Mesendoderm (in vitro differentiated cells): Measurements from ENCODE around the gene PEDS1.

Experiments used
- DNase-seq: peaks from one replicate; pipeline ENCODE4 v3.0.0; 2013
- H2AK5ac ChIP-seq: 2 replicates; pipeline ENCODE4 v1.6.1; 2013; ENCODE audit warnings: low read length, inconsistent platforms
- H2BK120ac ChIP-seq: 2 replicates; pipeline ENCODE4 v1.6.1; 2013; ENCODE audit warnings: low read depth, mild to moderate bottlenecking, low read length, moderate library complexity, mixed read lengths
- H2BK15ac ChIP-seq: replicated peaks from 2 replicates; pipeline ENCODE4 v1.6.1; 2013; ENCODE audit warnings: low read depth, mild to moderate bottlenecking, moderate library complexity
- H2BK5ac ChIP-seq: 2 replicates; pipeline ENCODE4 v1.6.1; 2013; ENCODE audit warnings: low read length, inconsistent platforms
- H3K18ac ChIP-seq: 2 replicates; pipeline ENCODE4 v1.6.1; 2013; ENCODE audit warnings: mild to moderate bottlenecking, low read length, mixed read lengths
- H3K23ac ChIP-seq: one replicate; pipeline ENCODE4 v1.6.1; 2013; ENCODE audit warnings: low read length
- H3K27ac ChIP-seq: 2 replicates; pipeline ENCODE4 v1.5.1; 2013; ENCODE audit warnings: low read depth, mild to moderate bottlenecking, inconsistent platforms, low read length, moderate library complexity
- H3K27me3 ChIP-seq: 2 replicates; pipeline ENCODE4 v1.6.1; 2013; ENCODE audit warnings: low read length, control low read depth, mild to moderate bottlenecking, inconsistent platforms; ENCODE audit not compliant: insufficient read depth, poor library complexity
- H3K36me3 ChIP-seq: 2 replicates; pipeline ENCODE4 v1.6.1; 2013; ENCODE audit warnings: low read length, inconsistent platforms; ENCODE audit not compliant: control insufficient read depth, insufficient read depth
- H3K4ac ChIP-seq: one replicate; pipeline ENCODE4 v1.6.1; 2013; ENCODE audit warnings: low read depth, mild to moderate bottlenecking, low read length, moderate library complexity
- H3K4me1 ChIP-seq: 2 replicates; pipeline ENCODE4 v1.6.1; 2013; ENCODE audit warnings: low read depth, low read length, inconsistent platforms; ENCODE audit not compliant: control insufficient read depth
- H3K4me2 ChIP-seq: 2 replicates; pipeline ENCODE4 v1.6.1; 2013; ENCODE audit warnings: low read length
- H3K4me3 ChIP-seq: 2 replicates; pipeline ENCODE4 v1.5.1; 2013; ENCODE audit warnings: mild to moderate bottlenecking, low read length
- H3K56ac ChIP-seq: one replicate; pipeline ENCODE4 v1.6.1; 2013; ENCODE audit warnings: low read length
- H3K79me1 ChIP-seq: 2 replicates; pipeline ENCODE4 v1.6.1; 2013; ENCODE audit warnings: low read length, inconsistent platforms
- H3K79me2 ChIP-seq: 2 replicates; pipeline ENCODE4 v1.6.1; 2013; ENCODE audit warnings: mild to moderate bottlenecking, low read length; ENCODE audit not compliant: control insufficient read depth, insufficient read depth
- H3K9ac ChIP-seq: 2 replicates; pipeline ENCODE4 v1.6.1; 2013; ENCODE audit warnings: low read length, inconsistent platforms
- H4K5ac ChIP-seq: one replicate; pipeline ENCODE4 v1.6.1; 2013; ENCODE audit warnings: low read length
- H4K8ac ChIP-seq: one replicate; pipeline ENCODE4 v1.6.1; 2013; ENCODE audit warnings: low read depth, mild to moderate bottlenecking, control low read depth, low read length, moderate library complexity
- WGBS: extraction: QIAGEN DNeasy Blood & Tissue Kit; methylation state at CpG from one replicate; pipeline ENCODE4 v1.1.7; 2013; ENCODE audit warnings: low lambda C conversion rate, missing lambda C conversion rate; ENCODE audit not compliant: insufficient coverage; ENCODE audit errors: extremely low coverage; 5-methylcytosine and 5-hydroxymethylcytosine counted together

PEDS1 gene

GRCh38 chr20:50111120-50111828 lies 42.2 kb downstream of the PEDS1 start:
- Histone ChIP-seq H3K36me3 (no peaks in the 10 kb centered on the region), H2BK5ac (no peak overlapping the region), H2AK5ac (no peak overlapping the region), H3K27ac (no peak overlapping the region), H2BK120ac (no peak overlapping the region), H3K23ac (no peak overlapping the region), H3K27me3 (no peaks in the 10 kb centered on the region), H3K9ac (peak overlapping the region; percentile 96), H3K18ac (no peak overlapping the region), H4K5ac (no peak overlapping the region), H3K56ac (peak overlapping the region; percentile 94), H3K4me1 (peaks cover 6% of the 10 kb centered on the region), H4K8ac (no peak overlapping the region), H3K4ac (no peak overlapping the region), H2BK15ac (no peak overlapping the region), H3K4me3 (no peak overlapping the region), H3K79me1 (peaks cover 15% of the 10 kb centered on the region), H3K79me2 (peaks cover 64% of the 10 kb centered on the region), H3K4me2 (peak overlapping the region; percentile 92)
- peak; percentile 40 for DNase-seq
- WGBS = no CpG with 5 or more reads among the region's 10 CpGs

- Histone ChIP-seq H3K4me3 (no peak overlapping the region), H2BK120ac (no peak overlapping the region), H3K27me3 (no peaks in the 10 kb centered on the region), H3K18ac (no peak overlapping the region), H3K4me1 (peaks cover 6% of the 10 kb centered on the region), H2BK5ac (no peak overlapping the region), H3K4ac (no peak overlapping the region), H4K5ac (no peak overlapping the region), H4K8ac (no peak overlapping the region), H3K23ac (no peak overlapping the region), H3K79me1 (peaks cover 15% of the 10 kb centered on the region), H3K27ac (no peak overlapping the region), H3K9ac (peak overlapping the region; percentile 6), H3K36me3 (no peaks in the 10 kb centered on the region), H3K4me2 (no peak overlapping the region), H3K56ac (no peak overlapping the region), H2BK15ac (no peak overlapping the region), H2AK5ac (no peak overlapping the region), H3K79me2 (peaks cover 70% of the 10 kb centered on the region)
- no CpG with 5 or more reads among the region's 4 CpGs for WGBS
- DNase-seq = peak; percentile 65
These were observed 43.1 kb downstream of the PEDS1 start for GRCh38 chr20:50110141-50111047.

- no CpG with 5 or more reads among the region's 4 CpGs for WGBS
- Histone ChIP-seq H3K9ac (no peak overlapping the region), H3K4me3 (no peak overlapping the region), H3K79me1 (peaks cover 15% of the 10 kb centered on the region), H3K36me3 (no peaks in the 10 kb centered on the region), H3K18ac (no peak overlapping the region), H3K23ac (no peak overlapping the region), H3K4me1 (peaks cover 6% of the 10 kb centered on the region), H3K27me3 (no peaks in the 10 kb centered on the region), H3K56ac (no peak overlapping the region), H2BK15ac (no peak overlapping the region), H4K8ac (no peak overlapping the region), H4K5ac (no peak overlapping the region), H3K79me2 (peaks cover 77% of the 10 kb centered on the region), H2BK120ac (no peak overlapping the region), H2AK5ac (no peak overlapping the region), H2BK5ac (no peak overlapping the region), H3K4ac (no peak overlapping the region), H3K27ac (no peak overlapping the region), H3K4me2 (no peak overlapping the region)
- DNase-seq = peak; percentile 67
These were observed 44.8 kb downstream of the PEDS1 start for GRCh38 chr20:50108556-50109235.

- H3K27ac ChIP-seq = no peak overlapping the region
These were observed 45.7 kb downstream of the PEDS1 start for GRCh38 chr20:50107796-50108331.

GRCh38 chr20:50107086-50107660 lies 46.4 kb downstream of the PEDS1 start:
- Histone ChIP-seq H3K9ac (no peak overlapping the region), H3K4me2 (no peak overlapping the region), H3K23ac (no peak overlapping the region), H3K79me1 (peaks cover 17% of the 10 kb centered on the region), H3K36me3 (no peaks in the 10 kb centered on the region), H3K27ac (no peak overlapping the region), H4K8ac (no peak overlapping the region), H3K27me3 (no peaks in the 10 kb centered on the region), H3K18ac (no peak overlapping the region), H2BK120ac (no peak overlapping the region), H3K4ac (no peak overlapping the region), H2AK5ac (no peak overlapping the region), H3K79me2 (peaks cover 82% of the 10 kb centered on the region), H2BK5ac (no peak overlapping the region), H3K4me3 (no peak overlapping the region), H2BK15ac (no peak overlapping the region), H3K56ac (no peak overlapping the region), H4K5ac (no peak overlapping the region), H3K4me1 (peaks cover 6% of the 10 kb centered on the region)
- no peak for DNase-seq
- WGBS = no CpG with 5 or more reads among the region's 6 CpGs

More at GRCh38 chr20:50107796-50108331, 45.7 kb downstream of the PEDS1 start:
- Histone ChIP-seq H3K4me3 (no peak overlapping the region), H3K4ac (no peak overlapping the region), H4K5ac (no peak overlapping the region), H2BK15ac (no peak overlapping the region), H4K8ac (no peak overlapping the region), H3K79me2 (peaks cover 82% of the 10 kb centered on the region), H3K79me1 (peaks cover 15% of the 10 kb centered on the region), H3K4me1 (peaks cover 6% of the 10 kb centered on the region), H3K36me3 (no peaks in the 10 kb centered on the region), H2BK120ac (no peak overlapping the region), H2BK5ac (no peak overlapping the region), H3K27me3 (no peaks in the 10 kb centered on the region), H3K4me2 (no peak overlapping the region), H3K18ac (no peak overlapping the region), H2AK5ac (no peak overlapping the region), H3K23ac (no peak overlapping the region), H3K56ac (no peak overlapping the region), H3K9ac (no peak overlapping the region)
- no peak for DNase-seq
- WGBS = no CpG with 5 or more reads among the region's 6 CpGs
